ENCODE data around the gene AOPEP.

GRCh38 chr9:95108777-95109176 is 382.3 kb downstream of the AOPEP start:
- TF ChIP-seq CTCF (IDR thresholded peaks at IDR 0.05), result no peak
- no peak for TF ChIP-seq POLR2A (IDR thresholded peaks at IDR 0.05)

Measured in thyroid gland (tissue), 4 donors.